WTC11 (cell line): ENCODE results near the gene RCBTB2.

Experiments used
- FOXP1 ChIP-seq: sonication (generic); formaldehyde crosslinking; IDR thresholded peaks from 2 replicates; pipeline ENCODE4 v1.8.0; 2022; ENCODE audit warnings: missing genetic modification reagents, mild to moderate bottlenecking, moderate library complexity, borderline replicate concordance
- MXD4 ChIP-seq: fragments of 250-450 bp; sonication (Bioruptor Pico); IDR thresholded peaks from 2 replicates; pipeline ENCODE4 v1.8.0; 2021; ENCODE audit warnings: mild to moderate bottlenecking, moderate library complexity, borderline replicate concordance
- NR1H2 ChIP-seq: sonication (generic); formaldehyde crosslinking; IDR thresholded peaks from 2 replicates; pipeline ENCODE4 v1.9.0; 2021; ENCODE audit warnings: mild to moderate bottlenecking, moderate library complexity, missing genetic modification reagents
- PREB ChIP-seq: sonication (generic); formaldehyde crosslinking; IDR thresholded peaks from 2 replicates; pipeline ENCODE4 v1.8.1; 2022; ENCODE audit warnings: mild to moderate bottlenecking, missing genetic modification reagents, moderate library complexity, borderline replicate concordance
- TCF7 ChIP-seq: sonication (generic); formaldehyde crosslinking; IDR thresholded peaks from 2 replicates; pipeline ENCODE4 v1.8.0; 2022; ENCODE audit warnings: mild to moderate bottlenecking, low read depth, missing genetic modification reagents, moderate library complexity
- USF2 ChIP-seq: sonication (generic); formaldehyde crosslinking; IDR thresholded peaks from 2 replicates; pipeline ENCODE4 v1.8.1; 2023; ENCODE audit warnings: mild to moderate bottlenecking, missing genetic modification reagents, moderate library complexity
- ZNF121 ChIP-seq: sonication (generic); formaldehyde crosslinking; IDR thresholded peaks from 2 replicates; pipeline ENCODE4 v1.8.0; 2023; ENCODE audit warnings: missing genetic modification reagents
- TF ChIP-seq, protein P1 (sequence below): fragments of 200-600 bp; IDR thresholded peaks from 2 replicates; pipeline ENCODE4 v1.8.0; 2022; ENCODE audit warnings: antibody characterized with exemption
- TF ChIP-seq, protein P2 (sequence below): fragments of 250-450 bp; sonication (Bioruptor Pico); IDR thresholded peaks from 2 replicates; pipeline ENCODE4 v2.1.2; 2022; ENCODE audit warnings: mild to moderate bottlenecking, moderate library complexity
- TF ChIP-seq, protein P3 (sequence below): sonication (generic); formaldehyde crosslinking; IDR thresholded peaks from 2 replicates; pipeline ENCODE4 v1.8.1; 2023; ENCODE audit warnings: mild to moderate bottlenecking, missing genetic modification reagents, borderline replicate concordance
- TF ChIP-seq, protein P4 (sequence below): fragments of 250-450 bp; sonication (Bioruptor Pico); conservative IDR thresholded peaks from 2 replicates; pipeline ENCODE4 v1.9.0; 2021; ENCODE audit warnings: mild to moderate bottlenecking

DNA sequence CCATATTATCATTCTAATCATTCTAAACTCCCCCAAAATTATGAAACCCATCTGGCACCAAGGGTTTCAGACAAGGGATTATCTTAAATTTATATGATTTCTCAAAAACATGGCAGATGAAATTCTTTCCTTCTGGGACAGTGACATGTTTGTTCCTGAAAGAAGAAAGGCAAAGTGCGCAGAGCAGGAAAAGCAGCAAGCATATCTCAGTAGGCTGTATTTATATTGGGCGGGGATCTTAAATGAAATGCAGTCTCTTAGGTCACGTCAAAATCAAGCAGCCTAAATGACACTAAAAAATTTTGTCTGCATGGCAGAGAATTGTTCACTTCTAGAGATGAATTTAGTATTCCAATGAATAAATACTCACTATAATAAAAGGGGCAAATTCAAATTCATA is 49.3 kb downstream of the RCBTB2 start:
- TF ChIP-seq, protein P1, sequence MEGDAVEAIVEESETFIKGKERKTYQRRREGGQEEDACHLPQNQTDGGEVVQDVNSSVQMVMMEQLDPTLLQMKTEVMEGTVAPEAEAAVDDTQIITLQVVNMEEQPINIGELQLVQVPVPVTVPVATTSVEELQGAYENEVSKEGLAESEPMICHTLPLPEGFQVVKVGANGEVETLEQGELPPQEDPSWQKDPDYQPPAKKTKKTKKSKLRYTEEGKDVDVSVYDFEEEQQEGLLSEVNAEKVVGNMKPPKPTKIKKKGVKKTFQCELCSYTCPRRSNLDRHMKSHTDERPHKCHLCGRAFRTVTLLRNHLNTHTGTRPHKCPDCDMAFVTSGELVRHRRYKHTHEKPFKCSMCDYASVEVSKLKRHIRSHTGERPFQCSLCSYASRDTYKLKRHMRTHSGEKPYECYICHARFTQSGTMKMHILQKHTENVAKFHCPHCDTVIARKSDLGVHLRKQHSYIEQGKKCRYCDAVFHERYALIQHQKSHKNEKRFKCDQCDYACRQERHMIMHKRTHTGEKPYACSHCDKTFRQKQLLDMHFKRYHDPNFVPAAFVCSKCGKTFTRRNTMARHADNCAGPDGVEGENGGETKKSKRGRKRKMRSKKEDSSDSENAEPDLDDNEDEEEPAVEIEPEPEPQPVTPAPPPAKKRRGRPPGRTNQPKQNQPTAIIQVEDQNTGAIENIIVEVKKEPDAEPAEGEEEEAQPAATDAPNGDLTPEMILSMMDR, result no peak
- TF ChIP-seq MXD4 (CRISPR knock-in tag) (no peak), ZNF121 (no peak), USF2 (CRISPR knock-in tag) (no peak), PREB (CRISPR knock-in tag) (no peak), TCF7 (CRISPR knock-in tag) (no peak), FOXP1 (CRISPR knock-in tag) (no peak), NR1H2 (no peak)
- TF ChIP-seq, protein P2, sequence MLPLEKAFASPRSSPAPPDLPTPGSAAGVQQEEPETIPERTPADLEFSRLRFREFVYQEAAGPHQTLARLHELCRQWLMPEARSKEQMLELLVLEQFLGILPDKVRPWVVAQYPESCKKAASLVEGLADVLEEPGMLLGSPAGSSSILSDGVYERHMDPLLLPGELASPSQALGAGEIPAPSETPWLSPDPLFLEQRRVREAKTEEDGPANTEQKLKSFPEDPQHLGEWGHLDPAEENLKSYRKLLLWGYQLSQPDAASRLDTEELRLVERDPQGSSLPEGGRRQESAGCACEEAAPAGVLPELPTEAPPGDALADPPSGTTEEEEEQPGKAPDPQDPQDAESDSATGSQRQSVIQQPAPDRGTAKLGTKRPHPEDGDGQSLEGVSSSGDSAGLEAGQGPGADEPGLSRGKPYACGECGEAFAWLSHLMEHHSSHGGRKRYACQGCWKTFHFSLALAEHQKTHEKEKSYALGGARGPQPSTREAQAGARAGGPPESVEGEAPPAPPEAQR, result no peak
- TF ChIP-seq, protein P3, sequence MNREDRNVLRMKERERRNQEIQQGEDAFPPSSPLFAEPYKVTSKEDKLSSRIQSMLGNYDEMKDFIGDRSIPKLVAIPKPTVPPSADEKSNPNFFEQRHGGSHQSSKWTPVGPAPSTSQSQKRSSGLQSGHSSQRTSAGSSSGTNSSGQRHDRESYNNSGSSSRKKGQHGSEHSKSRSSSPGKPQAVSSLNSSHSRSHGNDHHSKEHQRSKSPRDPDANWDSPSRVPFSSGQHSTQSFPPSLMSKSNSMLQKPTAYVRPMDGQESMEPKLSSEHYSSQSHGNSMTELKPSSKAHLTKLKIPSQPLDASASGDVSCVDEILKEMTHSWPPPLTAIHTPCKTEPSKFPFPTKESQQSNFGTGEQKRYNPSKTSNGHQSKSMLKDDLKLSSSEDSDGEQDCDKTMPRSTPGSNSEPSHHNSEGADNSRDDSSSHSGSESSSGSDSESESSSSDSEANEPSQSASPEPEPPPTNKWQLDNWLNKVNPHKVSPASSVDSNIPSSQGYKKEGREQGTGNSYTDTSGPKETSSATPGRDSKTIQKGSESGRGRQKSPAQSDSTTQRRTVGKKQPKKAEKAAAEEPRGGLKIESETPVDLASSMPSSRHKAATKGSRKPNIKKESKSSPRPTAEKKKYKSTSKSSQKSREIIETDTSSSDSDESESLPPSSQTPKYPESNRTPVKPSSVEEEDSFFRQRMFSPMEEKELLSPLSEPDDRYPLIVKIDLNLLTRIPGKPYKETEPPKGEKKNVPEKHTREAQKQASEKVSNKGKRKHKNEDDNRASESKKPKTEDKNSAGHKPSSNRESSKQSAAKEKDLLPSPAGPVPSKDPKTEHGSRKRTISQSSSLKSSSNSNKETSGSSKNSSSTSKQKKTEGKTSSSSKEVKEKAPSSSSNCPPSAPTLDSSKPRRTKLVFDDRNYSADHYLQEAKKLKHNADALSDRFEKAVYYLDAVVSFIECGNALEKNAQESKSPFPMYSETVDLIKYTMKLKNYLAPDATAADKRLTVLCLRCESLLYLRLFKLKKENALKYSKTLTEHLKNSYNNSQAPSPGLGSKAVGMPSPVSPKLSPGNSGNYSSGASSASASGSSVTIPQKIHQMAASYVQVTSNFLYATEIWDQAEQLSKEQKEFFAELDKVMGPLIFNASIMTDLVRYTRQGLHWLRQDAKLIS (CRISPR knock-in tag), result no peak
- TF ChIP-seq, protein P4, sequence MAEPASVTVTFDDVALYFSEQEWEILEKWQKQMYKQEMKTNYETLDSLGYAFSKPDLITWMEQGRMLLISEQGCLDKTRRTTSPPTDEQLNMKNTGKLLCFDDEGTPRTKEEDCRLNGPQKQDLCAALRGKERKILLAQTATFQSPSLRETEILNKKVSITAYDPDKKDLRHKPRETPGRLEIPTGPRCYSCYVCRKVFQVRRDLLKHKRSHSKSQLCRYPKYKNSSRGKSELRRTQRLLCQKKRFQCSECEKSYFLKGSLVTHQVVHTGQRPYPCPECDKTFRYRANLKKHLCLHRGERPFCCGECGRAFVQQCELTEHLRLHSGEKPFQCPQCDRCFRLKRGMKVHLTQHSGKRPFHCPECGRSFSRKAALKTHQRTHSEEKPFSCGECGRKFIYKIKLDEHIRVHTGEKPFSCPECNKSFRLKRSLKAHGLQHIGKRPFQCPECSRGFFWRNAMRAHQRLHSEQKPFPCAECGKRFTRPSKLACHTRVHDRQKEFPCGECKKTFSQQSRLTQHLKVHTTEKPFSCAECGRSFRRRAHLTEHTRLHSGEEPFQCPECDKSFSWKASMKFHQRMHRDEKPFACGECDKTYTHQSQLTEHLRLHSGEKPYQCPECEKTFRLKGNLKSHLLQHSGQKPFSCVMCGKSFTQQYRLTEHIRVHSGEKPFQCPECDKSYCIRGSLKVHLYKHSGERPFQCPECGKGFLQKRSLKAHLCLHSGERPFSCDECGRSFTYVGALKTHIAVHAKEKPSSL (CRISPR knock-in tag), result no peak
